Endothelial cell of umbilical vein (primary cell): ENCODE data around the gene RAB40C. TPM values are rescaled to one million over a fixed set of nuclear protein-coding genes. Genes with fewer than 3 reads are reported as not detected.

Source experiments
- BruUV-seq: library from RNA; stranded (reverse); fragments of 400-500 nt; replicated peaks from 2 replicates; lab custom pipeline; 2021; lab: Mats Ljungman, UMichigan
- CTCF ChIA-PET: fragments of 300-600, 350-600 bp; sonication (Branson Sonifier 250); formaldehyde crosslinking; loops from one replicate; lab custom pipeline; 2021; ENCODE audit warnings: antibody characterized with exemption, inconsistent platforms; lab: Charles Lee
- POLR2A ChIA-PET: fragments of 300-600, 350-600 bp; sonication (Branson Sonifier 250); formaldehyde crosslinking; loops from one replicate; lab custom pipeline; 2021; ENCODE audit warnings: antibody characterized with exemption, inconsistent platforms; lab: Charles Lee
- DNase-seq: peaks from one replicate; pipeline ENCODE4 v3.0.0-alpha.2; 2011; ENCODE audit warnings: low read depth, low spot score
- FAIRE-seq: peaks from 2 replicates; lab custom pipeline; 2011; peaks lifted over from hg19 to GRCh38; lab: Jason Lieb, UNC
- H2AFZ ChIP-seq: 2 replicates; pipeline ENCODE4 v1.6.0; 2012; ENCODE audit warnings: low read depth, low read length, control low read depth, inconsistent platforms
- H3K27ac ChIP-seq: 2 replicates; pipeline ENCODE4 v1.5.1; 2011; ENCODE audit warnings: low read depth, mild to moderate bottlenecking, control low read depth, low read length, moderate library complexity; ENCODE audit not compliant: insufficient read depth
- H3K27me3 ChIP-seq, 2 experiments: 2 replicates each; pipeline versions ENCODE4 v1.6.0 to v1.6.1; 2011; ENCODE audit warnings: low read length in 2 of 2, mixed read lengths in 1 of 2; ENCODE audit not compliant: control insufficient read depth in 2 of 2, insufficient read depth in 2 of 2
- H3K36me3 ChIP-seq, 2 experiments: 2 replicates in 1 of 2; 3 replicates in 1 of 2; pipeline ENCODE4 v1.5.1; 2011; ENCODE audit warnings: low read length in 2 of 2, mild to moderate bottlenecking in 1 of 2, moderate library complexity in 1 of 2; ENCODE audit not compliant: control insufficient read depth in 2 of 2, insufficient read depth in 2 of 2; ENCODE audit errors: extremely low read depth in 1 of 2
- H3K4me1 ChIP-seq: 3 replicates; pipeline ENCODE4 v1.5.1; 2011; ENCODE audit warnings: mild to moderate bottlenecking, low read length; ENCODE audit not compliant: control insufficient read depth, insufficient read depth; ENCODE audit errors: extremely low read depth
- H3K4me2 ChIP-seq: 2 replicates; pipeline ENCODE4 v1.6.1; 2011; ENCODE audit warnings: low read length, control low read depth, mixed read lengths; ENCODE audit not compliant: insufficient read depth
- H3K4me3 ChIP-seq, 3 experiments: fragments of 200-600 bp in 1 of 3; sonication (generic), shearing (Covaris generic) in 1 of 3; replicated peaks in 1 of 3; 2 replicates each; pipeline ENCODE4 v1.5.1; 2011 to 2016; ENCODE audit warnings: control low read depth in 3 of 3, low read length in 3 of 3, mild to moderate bottlenecking in 2 of 3, inconsistent platforms in 1 of 3, low read depth in 1 of 3, moderate library complexity in 1 of 3; ENCODE audit not compliant: insufficient read depth in 1 of 3
- H3K79me2 ChIP-seq: 2 replicates; pipeline ENCODE4 v1.6.0; 2012; ENCODE audit warnings: low read length, inconsistent platforms; ENCODE audit not compliant: control insufficient read depth, insufficient read depth
- H3K9ac ChIP-seq: replicated peaks from 2 replicates; pipeline ENCODE3; 2011; ENCODE audit warnings: low read length, control low read depth; ENCODE audit not compliant: insufficient read depth; ENCODE audit errors: extremely low read depth
- H3K9me1 ChIP-seq: replicated peaks from 3 replicates; pipeline ENCODE4 v1.6.0; 2011; ENCODE audit warnings: mild to moderate bottlenecking, low read length; ENCODE audit not compliant: control insufficient read depth, insufficient read depth; ENCODE audit errors: extremely low read depth
- H3K9me3 ChIP-seq: replicated peaks from 2 replicates; pipeline ENCODE4 v1.5.1; 2012; ENCODE audit warnings: low read length, inconsistent platforms; ENCODE audit not compliant: control insufficient read depth, insufficient read depth
- H4K20me1 ChIP-seq: replicated peaks from 2 replicates; pipeline ENCODE3; 2011; ENCODE audit warnings: mild to moderate bottlenecking, low read length; ENCODE audit not compliant: control insufficient read depth, insufficient read depth; ENCODE audit errors: extremely low read depth
- EZH2 ChIP-seq: IDR thresholded peaks from 2 replicates; pipeline ENCODE4 v1.6.1; 2012; ENCODE audit warnings: borderline replicate concordance, low read depth, mild to moderate bottlenecking, moderate library complexity, low read length, inconsistent platforms; ENCODE audit not compliant: severe bottlenecking
- FOS ChIP-seq: IDR thresholded peaks from 2 replicates; pipeline ENCODE4 v1.6.1; 2011; ENCODE audit warnings: mild to moderate bottlenecking, low read length, moderate library complexity, borderline replicate concordance; ENCODE audit not compliant: insufficient read depth
- GATA2 ChIP-seq: IDR thresholded peaks from 2 replicates; pipeline ENCODE4 v1.7.0; 2011; ENCODE audit warnings: low read depth, mild to moderate bottlenecking, moderate library complexity, mixed read lengths, low read length; ENCODE audit not compliant: insufficient read length, insufficient read depth
- JUN ChIP-seq: IDR thresholded peaks from 2 replicates; pipeline ENCODE4 v1.6.1; 2011; ENCODE audit warnings: borderline replicate concordance, low read depth; ENCODE audit not compliant: insufficient read length, insufficient read depth
- MYC ChIP-seq: IDR thresholded peaks from one replicate; pipeline ENCODE4 v1.6.1; 2011; ENCODE audit warnings: mild to moderate bottlenecking, low read depth, low read length
- POLR2A ChIP-seq: IDR thresholded peaks from 2 replicates; pipeline ENCODE4 v1.6.1; 2012; ENCODE audit warnings: low read depth, mild to moderate bottlenecking, control low read depth, low read length
- POLR2AphosphoS5 ChIP-seq: IDR thresholded peaks from 2 replicates; pipeline ENCODE4 v1.6.1; 2012; ENCODE audit warnings: low read depth, mild to moderate bottlenecking, control low read depth, low read length, moderate library complexity; ENCODE audit not compliant: insufficient read depth
- dilution Hi-C: fragments of 300-500 bp; cut with MboI; formaldehyde crosslinking; loops from one replicate; pipeline ENCODE4 v1.15.0; 2019; ENCODE audit warnings: low sequenced_read_pairs; ENCODE audit not compliant: extremely low pct_ligation_motif_present
- intact Hi-C: fragments of 100-400 bp; cut with micrococcal nuclease; formaldehyde crosslinking; loops from one replicate; pipeline ENCODE4 v1.10.0; 2022
- polyA plus RNA-seq, 4 experiments: library from polyadenylated mRNA; depleted of rRNA in 3 of 4; stranded (reverse) in 3 of 4; unstranded in 1 of 4; fragments of >200 nt; gene quantifications; 2 replicates each; pipeline versions ENCODE4 v1.2.1 to v1.2.3, GENCODE V29; 2011 to 2012; ENCODE audit warnings: missing spikeins in 1 of 4
- total RNA-seq: library from RNA; stranded (reverse); gene quantifications from 2 replicates; pipeline ENCODE4 v1.2.3, GENCODE V29; 2021
- TF ChIP-seq, protein P1 (sequence below), 2 donors: IDR thresholded peaks; 1 replicate in 1 of 2; 2 replicates in 1 of 2; pipeline ENCODE4 v1.5.1; 2011; ENCODE audit warnings: low read length in 2 of 2, mild to moderate bottlenecking in 2 of 2, moderate library complexity in 2 of 2, control low read depth in 1 of 2, inconsistent platforms in 1 of 2, low read depth in 1 of 2; ENCODE audit not compliant: insufficient read depth in 1 of 2; ENCODE audit errors: extremely low read depth in 1 of 2
- TF ChIP-seq, protein P2 (sequence below): IDR thresholded peaks from 2 replicates; pipeline ENCODE4 v1.6.1; 2011; ENCODE audit not compliant: insufficient read depth, insufficient read length

The RAB40C gene
- total and polyA plus RNA-seq, 2 donors (not counting 3 experiments of a cell fraction or from before 2014, with no cell fraction given) = 12.4 to 18.8 TPM

DNA sequence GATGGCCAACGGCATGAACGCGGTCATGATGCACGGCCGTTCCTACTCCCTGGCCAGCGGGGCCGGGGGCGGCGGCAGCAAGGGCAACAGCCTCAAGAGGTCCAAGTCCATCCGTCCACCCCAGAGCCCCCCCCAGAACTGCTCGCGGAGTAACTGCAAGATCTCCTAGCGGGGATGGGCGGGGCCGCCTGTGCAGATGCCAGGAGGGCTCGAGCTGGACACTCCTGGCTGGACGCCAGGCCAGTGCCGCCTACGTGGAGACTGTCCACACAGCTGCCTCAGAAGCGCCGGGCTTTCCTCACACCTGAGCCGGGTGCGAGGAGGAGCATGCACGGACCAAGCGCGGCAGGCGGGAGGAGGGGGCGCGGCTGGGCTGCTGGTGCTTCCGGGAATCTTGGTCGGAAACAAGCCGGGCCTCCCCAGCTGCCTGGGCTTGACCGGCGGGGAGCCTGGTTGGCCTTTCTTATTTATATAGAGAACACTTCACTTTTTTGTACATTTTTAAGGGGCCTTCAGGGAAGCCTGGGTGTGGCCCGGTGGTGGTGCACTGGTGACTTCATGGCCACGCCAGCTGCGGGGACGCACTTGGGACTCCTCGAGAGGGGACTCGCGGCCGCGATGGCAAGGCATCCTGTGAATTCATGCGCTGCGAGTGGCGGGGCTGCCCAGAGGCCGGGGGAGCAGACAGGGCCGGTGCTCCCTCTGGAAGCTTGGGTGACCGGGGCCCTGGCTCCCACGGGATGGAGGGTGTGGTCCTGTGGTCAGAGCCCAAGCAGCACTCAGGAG, 37.8 kb downstream of the RAB40C start:
- no peaks in the 10 kb centered on the region for H4K20me1 ChIP-seq
- no peak overlapping the region for H3K9ac ChIP-seq
- TF ChIP-seq JUN = no peak
- POLR2A ChIA-PET = interaction anchor here (1.2 kb wide), 1 partner anchor 9 kb away, joined by 4 read pairs; the partner anchor contains the start of gene METTL26
- dilution Hi-C loops = no loop called here
- DNase-seq = no peak
- CTCF ChIA-PET = interaction anchor here (0.6 to 1.3 kb wide), 3 partner anchors 9 to 37 kb away, joined by 3 to 7 read pairs (median 3); partner anchors contain the start of gene METTL26
- no peaks in the 10 kb centered on the region for H3K9me3 ChIP-seq
- peaks cover 3% of the 10 kb centered on the region for H3K4me1 ChIP-seq
- H2AFZ ChIP-seq = no peak overlapping the region
- peaks cover 0 to 5% of the 10 kb centered on the region in 2 experiments for H3K36me3 ChIP-seq
- no peak overlapping the region for H3K4me2 ChIP-seq
- FAIRE-seq = no peak
- BruUV-seq = no TSS peak
- H3K9me1 ChIP-seq = no peaks in the 10 kb centered on the region
- no peaks in the 10 kb centered on the region for H3K27me3 ChIP-seq
- no peaks in the 10 kb centered on the region for H3K79me2 ChIP-seq
- H3K27ac ChIP-seq = no peak overlapping the region
- intact Hi-C loops = loop anchor here (2.0 kb wide), 1 partner anchor 39 kb away; no protein-coding TSS in a partner anchor
- no peak overlapping the region for H3K4me3 ChIP-seq

GRCh38 chr16:628321-629061, 38.6 kb downstream of the RAB40C start:
- Histone ChIP-seq H3K27ac (no peak overlapping the region), H3K27me3 (no peaks in the 10 kb centered on the region), H2AFZ (no peak overlapping the region), H3K9ac (no peak overlapping the region), H4K20me1 (no peaks in the 10 kb centered on the region), H3K36me3 (peaks cover 0 to 5% of the 10 kb centered on the region in 2 experiments), H3K9me3 (no peaks in the 10 kb centered on the region), H3K9me1 (no peaks in the 10 kb centered on the region), H3K79me2 (no peaks in the 10 kb centered on the region), H3K4me3 (no peak overlapping the region), H3K4me1 (peaks cover 3% of the 10 kb centered on the region), H3K4me2 (no peak overlapping the region)
- CTCF ChIA-PET = no interaction called here
- POLR2A ChIA-PET = no interaction called here
- intact Hi-C loops = no loop called here
- BruUV-seq = no TSS peak
- TF ChIP-seq EZH2 = no peak
- TF ChIP-seq FOS = no peak
- TF ChIP-seq JUN = no peak
- TF ChIP-seq POLR2AphosphoS5 = no peak
- no peak for TF ChIP-seq POLR2A
- TF ChIP-seq, protein P1, sequence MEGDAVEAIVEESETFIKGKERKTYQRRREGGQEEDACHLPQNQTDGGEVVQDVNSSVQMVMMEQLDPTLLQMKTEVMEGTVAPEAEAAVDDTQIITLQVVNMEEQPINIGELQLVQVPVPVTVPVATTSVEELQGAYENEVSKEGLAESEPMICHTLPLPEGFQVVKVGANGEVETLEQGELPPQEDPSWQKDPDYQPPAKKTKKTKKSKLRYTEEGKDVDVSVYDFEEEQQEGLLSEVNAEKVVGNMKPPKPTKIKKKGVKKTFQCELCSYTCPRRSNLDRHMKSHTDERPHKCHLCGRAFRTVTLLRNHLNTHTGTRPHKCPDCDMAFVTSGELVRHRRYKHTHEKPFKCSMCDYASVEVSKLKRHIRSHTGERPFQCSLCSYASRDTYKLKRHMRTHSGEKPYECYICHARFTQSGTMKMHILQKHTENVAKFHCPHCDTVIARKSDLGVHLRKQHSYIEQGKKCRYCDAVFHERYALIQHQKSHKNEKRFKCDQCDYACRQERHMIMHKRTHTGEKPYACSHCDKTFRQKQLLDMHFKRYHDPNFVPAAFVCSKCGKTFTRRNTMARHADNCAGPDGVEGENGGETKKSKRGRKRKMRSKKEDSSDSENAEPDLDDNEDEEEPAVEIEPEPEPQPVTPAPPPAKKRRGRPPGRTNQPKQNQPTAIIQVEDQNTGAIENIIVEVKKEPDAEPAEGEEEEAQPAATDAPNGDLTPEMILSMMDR (IDR thresholded peaks at IDR 0.05; ENCODE audit: extremely low read depth in 1 of 2, insufficient read depth in 1 of 2, low read depth in 1 of 2, low read length in 2 of 2) = no peak
- TF ChIP-seq, protein P2, sequence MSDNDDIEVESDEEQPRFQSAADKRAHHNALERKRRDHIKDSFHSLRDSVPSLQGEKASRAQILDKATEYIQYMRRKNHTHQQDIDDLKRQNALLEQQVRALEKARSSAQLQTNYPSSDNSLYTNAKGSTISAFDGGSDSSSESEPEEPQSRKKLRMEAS = no peak
- no peak for TF ChIP-seq MYC
- no peak for TF ChIP-seq GATA2
- FAIRE-seq (no peak), DNase-seq (no peak)
- dilution Hi-C loops = no loop called here
